H1 (cell line): ENCODE data around the gene DMXL1. TPM values are rescaled to one million over a fixed set of nuclear protein-coding genes. Genes with fewer than 3 reads are reported as not detected.

Experiments
- CTCF ChIA-PET: fragments of 300-600 bp; sonication (Branson Sonifier 250); formaldehyde crosslinking; loops from one replicate; lab custom pipeline; 2021; ENCODE audit not compliant: partially characterized antibody; lab: Charles Lee
- POLR2A ChIA-PET: fragments of 300-600 bp; sonication (Branson Sonifier 250); formaldehyde crosslinking; loops from one replicate; lab custom pipeline; 2021; ENCODE audit warnings: inconsistent platforms; ENCODE audit not compliant: partially characterized antibody; lab: Charles Lee
- DNase-seq, 2 experiments: peaks; one replicate each; pipeline versions ENCODE4 v3.0.0 to v3.0.0-alpha.2; 2010 to 2022; ENCODE audit warnings: low spot score in 2 of 2, low read depth in 1 of 2, mixed read lengths in 1 of 2
- FAIRE-seq: peaks from 2 replicates; lab custom pipeline; 2011; peaks lifted over from hg19 to GRCh38; lab: Jason Lieb, UNC
- H2AFZ ChIP-seq: 2 replicates; pipeline ENCODE4 v1.8.1; 2012; ENCODE audit warnings: low read length, inconsistent platforms
- H2AK5ac ChIP-seq: 2 replicates; pipeline ENCODE4 v1.6.1; 2013; ENCODE audit warnings: low read depth, low read length
- H2BK120ac ChIP-seq: replicated peaks from 2 replicates; pipeline ENCODE3; 2013; ENCODE audit warnings: low read depth, low read length, inconsistent platforms
- H2BK12ac ChIP-seq: 2 replicates; pipeline ENCODE4 v1.6.1; 2013; ENCODE audit warnings: low read depth, low read length
- H2BK15ac ChIP-seq: 2 replicates; pipeline ENCODE4 v1.6.1; 2013; ENCODE audit warnings: low read length
- H2BK20ac ChIP-seq: 2 replicates; pipeline ENCODE4 v1.6.1; 2013; ENCODE audit warnings: low read length
- H2BK5ac ChIP-seq: 2 replicates; pipeline ENCODE4 v1.6.1; 2013; ENCODE audit warnings: low read depth, low read length
- H3K14ac ChIP-seq: 2 replicates; pipeline ENCODE4 v1.6.1; 2013; ENCODE audit warnings: inconsistent platforms; ENCODE audit not compliant: insufficient read length
- H3K18ac ChIP-seq: 2 replicates; pipeline ENCODE4 v1.6.1; 2013; ENCODE audit warnings: low read length; ENCODE audit errors: extremely low read depth
- H3K23ac ChIP-seq: 2 replicates; pipeline ENCODE4 v1.6.1; 2013; ENCODE audit warnings: inconsistent platforms; ENCODE audit not compliant: insufficient read length
- H3K23me2 ChIP-seq: 2 replicates; pipeline ENCODE4 v1.6.1; 2013; ENCODE audit warnings: low read depth, low read length
- H3K27ac ChIP-seq: 2 replicates; pipeline ENCODE4 v1.6.1; 2011; ENCODE audit warnings: low read depth, low read length, inconsistent platforms
- H3K27me3 ChIP-seq, 4 experiments: replicated peaks in 1 of 4; 1 replicate in 1 of 4; 2 replicates in 3 of 4; pipeline versions ENCODE4 v1.6.1 to v1.8.1; 2011 to 2013; ENCODE audit warnings: low read length in 3 of 4, mild to moderate bottlenecking in 3 of 4, inconsistent platforms in 2 of 4, mixed read lengths in 2 of 4, moderate library complexity in 1 of 4; ENCODE audit not compliant: control insufficient read depth in 3 of 4, insufficient read depth in 3 of 4; ENCODE audit errors: extremely low read depth in 1 of 4
- H3K36me3 ChIP-seq, 4 experiments: 2 replicates each; pipeline versions ENCODE4 v1.6.1 to v1.8.1; 2011 to 2013; ENCODE audit warnings: mild to moderate bottlenecking in 4 of 4, low read length in 3 of 4, moderate library complexity in 2 of 4, control low read depth in 1 of 4, inconsistent platforms in 1 of 4; ENCODE audit not compliant: insufficient read depth in 4 of 4, control insufficient read depth in 2 of 4
- H3K4ac ChIP-seq: replicated peaks from 2 replicates; pipeline ENCODE3; 2013; ENCODE audit warnings: low read length, low read depth, mixed read lengths, inconsistent platforms; ENCODE audit not compliant: insufficient read length
- H3K4me1 ChIP-seq, 4 experiments: replicated peaks in 1 of 4; 1 replicate in 1 of 4; 2 replicates in 3 of 4; pipeline versions ENCODE4 v1.6.1 to v1.8.1; 2011 to 2013; ENCODE audit warnings: low read length in 3 of 4, inconsistent platforms in 2 of 4, mixed read lengths in 1 of 4; ENCODE audit not compliant: insufficient read depth in 4 of 4, control insufficient read depth in 3 of 4
- H3K4me2 ChIP-seq, 2 experiments: 2 replicates each; pipeline versions ENCODE4 v1.6.1 to v1.8.1; 2011 to 2013; ENCODE audit warnings: low read depth in 2 of 2, low read length in 2 of 2, control low read depth in 1 of 2, inconsistent platforms in 1 of 2, mild to moderate bottlenecking in 1 of 2; ENCODE audit not compliant: insufficient read depth in 1 of 2
- H3K4me3 ChIP-seq, 4 experiments: fragments of 200-600, 300-600 bp in 1 of 4; sonication (generic), shearing (Covaris generic), sonication (Bioruptor Twin) in 1 of 4; 2 replicates each; pipeline versions ENCODE4 v1.5.1 to v1.8.1; 2011 to 2016; ENCODE audit warnings: low read length in 4 of 4, low read depth in 3 of 4, control low read depth in 2 of 4, inconsistent platforms in 2 of 4, mild to moderate bottlenecking in 2 of 4, mixed read lengths in 1 of 4, moderate library complexity in 1 of 4; ENCODE audit not compliant: insufficient read depth in 2 of 4; ENCODE audit errors: extremely low read depth in 1 of 4
- H3K56ac ChIP-seq: replicated peaks from 2 replicates; pipeline ENCODE3; 2013; ENCODE audit warnings: low read depth, mild to moderate bottlenecking, mixed read lengths, low read length, inconsistent platforms; ENCODE audit not compliant: insufficient read length
- H3K79me1 ChIP-seq: 2 replicates; pipeline ENCODE4 v1.6.1; 2013; ENCODE audit warnings: low read depth, low read length, control low read depth
- H3K79me2 ChIP-seq, 2 experiments: 2 replicates each; pipeline versions ENCODE4 v1.6.1 to v1.8.1; 2012 to 2013; ENCODE audit warnings: low read length in 2 of 2, mild to moderate bottlenecking in 2 of 2, inconsistent platforms in 1 of 2; ENCODE audit not compliant: insufficient read depth in 2 of 2, control insufficient read depth in 1 of 2
- H3K9ac ChIP-seq, 4 experiments: replicated peaks in 1 of 4; 1 replicate in 1 of 4; 2 replicates in 3 of 4; pipeline versions ENCODE4 v1.6.1 to v1.8.1; 2011 to 2013; ENCODE audit warnings: low read depth in 3 of 4, low read length in 3 of 4, control low read depth in 2 of 4, mild to moderate bottlenecking in 2 of 4, moderate library complexity in 2 of 4, inconsistent platforms in 1 of 4; ENCODE audit errors: extremely low read depth in 1 of 4
- H3K9me3 ChIP-seq, 2 experiments: 2 replicates each; pipeline versions ENCODE4 v1.6.1 to v1.8.1; 2012 to 2013; ENCODE audit warnings: mild to moderate bottlenecking in 2 of 2, moderate library complexity in 2 of 2, control low read depth in 1 of 2, inconsistent platforms in 1 of 2, low read depth in 1 of 2, low read length in 1 of 2, mixed read lengths in 1 of 2; ENCODE audit not compliant: insufficient read depth in 2 of 2
- H4K20me1 ChIP-seq, 2 experiments: replicated peaks in 1 of 2; 2 replicates each; pipeline versions ENCODE3 to v1.8.1; 2011 to 2013; ENCODE audit warnings: inconsistent platforms in 2 of 2, low read length in 2 of 2, mild to moderate bottlenecking in 1 of 2; ENCODE audit not compliant: insufficient read depth in 2 of 2, control insufficient read depth in 1 of 2
- H4K5ac ChIP-seq: 2 replicates; pipeline ENCODE4 v1.6.1; 2013; ENCODE audit warnings: low read length, low read depth, mixed read lengths, inconsistent platforms; ENCODE audit not compliant: insufficient read length
- H4K8ac ChIP-seq: 2 replicates; pipeline ENCODE4 v1.8.0; 2013; ENCODE audit warnings: mild to moderate bottlenecking, moderate library complexity, low read length, inconsistent platforms; ENCODE audit not compliant: insufficient read depth; ENCODE audit errors: extremely low read depth
- H4K91ac ChIP-seq: replicated peaks from 2 replicates; pipeline ENCODE3; 2013; ENCODE audit warnings: low read length, mixed read lengths, inconsistent platforms; ENCODE audit not compliant: insufficient read length
- BRCA1 ChIP-seq: IDR thresholded peaks from 2 replicates; pipeline ENCODE4 v1.6.1; 2012; ENCODE audit warnings: low read depth, low read length, improper control_type of control experiment
- CBX8 ChIP-seq: fragments of 300-800, 300-1000 bp; sonication (generic); IDR thresholded peaks from 2 replicates; pipeline ENCODE4 v1.7.1; 2016; ENCODE audit warnings: low read depth, low read length, borderline replicate concordance
- CHD1 ChIP-seq: IDR thresholded peaks from 2 replicates; pipeline ENCODE4 v1.6.1; 2012; ENCODE audit warnings: low read depth, low read length, improper control_type of control experiment
- EGR1 ChIP-seq: IDR thresholded peaks from 2 replicates; pipeline ENCODE4 v1.6.1; 2011; ENCODE audit warnings: low read depth, low read length, borderline replicate concordance
- EP300 ChIP-seq, 2 experiments: IDR thresholded peaks; 1 replicate in 1 of 2; 2 replicates in 1 of 2; pipeline ENCODE4 v1.6.1; 2011 to 2012; ENCODE audit warnings: low read depth in 2 of 2, low read length in 2 of 2, mild to moderate bottlenecking in 2 of 2, borderline replicate concordance in 1 of 2, inconsistent platforms in 1 of 2, moderate library complexity in 1 of 2
- GABPA ChIP-seq: IDR thresholded peaks from 2 replicates; pipeline ENCODE4 v1.6.1; 2011; ENCODE audit warnings: mild to moderate bottlenecking, low read length, moderate library complexity, borderline replicate concordance; ENCODE audit not compliant: insufficient read depth
- GTF2F1 ChIP-seq: IDR thresholded peaks from 2 replicates; pipeline ENCODE4 v1.6.1; 2012; ENCODE audit warnings: low read depth, low read length, improper control_type of control experiment, borderline replicate concordance
- KDM1A ChIP-seq: fragments of 200-600, 300-600 bp; sonication (generic); IDR thresholded peaks from 2 replicates; pipeline ENCODE4 v1.7.1; 2016; ENCODE audit warnings: mild to moderate bottlenecking, low read length, borderline replicate concordance
- NANOG ChIP-seq: IDR thresholded peaks from 2 replicates; pipeline ENCODE4 v1.6.1; 2011; ENCODE audit warnings: low read length, low read depth, mild to moderate bottlenecking, inconsistent platforms; ENCODE audit not compliant: insufficient read depth, poor library complexity, severe bottlenecking
- POLR2A ChIP-seq, 2 experiments: IDR thresholded peaks; 1 replicate in 1 of 2; 2 replicates in 1 of 2; pipeline ENCODE4 v1.6.1; 2011; ENCODE audit warnings: low read depth in 2 of 2, low read length in 2 of 2, mild to moderate bottlenecking in 2 of 2; ENCODE audit errors: control extremely low read depth in 1 of 2
- SUZ12 ChIP-seq: fragments of 200-600 bp; sonication (generic); IDR thresholded peaks from 2 replicates; pipeline ENCODE4 v1.6.1; 2012; ENCODE audit warnings: mild to moderate bottlenecking, inconsistent platforms, low read length, moderate library complexity, mixed read lengths
- TBP ChIP-seq: IDR thresholded peaks from 2 replicates; pipeline ENCODE4 v1.6.1; 2011; ENCODE audit warnings: low read depth, low read length, improper control_type of control experiment
- TCF12 ChIP-seq: IDR thresholded peaks from 2 replicates; pipeline ENCODE4 v1.6.1; 2011; ENCODE audit warnings: low read depth, mild to moderate bottlenecking, low read length
- TEAD4 ChIP-seq: IDR thresholded peaks from 2 replicates; pipeline ENCODE4 v1.6.1; 2012; ENCODE audit warnings: low read depth, low read length, inconsistent platforms, mixed read lengths
- WGBS, 2 experiments: shearing (Covaris generic) in 1 of 2; methylation state at CpG; one replicate each; pipeline versions ENCODE4 v1.1.6 to v1.1.7; 2013 to 2015; ENCODE audit warnings: low lambda C conversion rate in 2 of 2, mixed read lengths in 2 of 2, inconsistent platforms in 1 of 2, low coverage in 1 of 2, missing lambda C conversion rate in 1 of 2; ENCODE audit not compliant: insufficient replicate concordance in 2 of 2, insufficient coverage in 1 of 2, insufficient read length in 1 of 2; ENCODE audit errors: extremely low coverage in 1 of 2, missing lambda C conversion rate in 1 of 2; 5-methylcytosine and 5-hydroxymethylcytosine counted together
- polyA plus RNA-seq, 7 experiments: library from polyadenylated mRNA; depleted of rRNA in 3 of 7; stranded (reverse) in 5 of 7; unstranded in 2 of 7; fragments of >200 nt in 5 of 7; fragments of 200-250 nt in 2 of 7; gene quantifications; 1 replicate in 5 of 7; 2 replicates in 1 of 7; 4 replicates in 1 of 7; pipeline versions ENCODE4 v1.2.1 to v1.2.3, GENCODE V29; 2011 to 2013; ENCODE audit warnings: missing spikeins in 2 of 7, mixed read lengths in 2 of 7
- total RNA-seq: library from RNA; stranded (reverse); fragmentation: NEBNext Ultra II Directional; extraction: Animal tissue kit (Norgen Biotek cat#: 25700); gene quantifications from 2 replicates; pipeline ENCODE4 v1.2.1, GENCODE V29; 2021
- TF ChIP-seq, protein P1 (sequence below): IDR thresholded peaks from 2 replicates; pipeline ENCODE4 v1.6.1; 2012; ENCODE audit warnings: inconsistent platforms

Gene DMXL1
- total and polyA plus RNA-seq, 2 of the 8 experiments (the other 6 are each of a cell fraction or from before 2014, with no cell fraction given) = 10.1 to 43.9 TPM

DNA sequence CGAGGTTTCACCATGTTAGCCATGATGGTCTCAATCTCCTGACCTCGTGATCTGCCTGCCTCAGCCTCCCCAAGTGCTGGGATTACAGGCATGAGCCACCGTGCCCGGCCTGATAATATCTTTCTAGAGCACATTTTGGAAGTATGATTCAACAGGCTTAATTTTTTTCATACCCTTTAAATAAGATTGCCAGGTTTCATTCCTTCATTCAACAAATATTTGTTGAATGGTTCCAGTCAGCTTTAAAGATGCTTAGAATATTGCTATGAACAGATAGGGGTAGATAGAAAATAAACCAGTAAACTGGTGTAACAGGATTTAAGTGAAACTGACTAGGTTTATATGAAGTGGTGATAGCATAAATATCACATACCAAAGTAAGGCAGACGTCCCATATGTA, 41.3 kb downstream of the DMXL1 start:
- no peak for FAIRE-seq
- 79% methylated on average over 5 of the region's 5 CpGs; no CpG with 5 or more reads in 1 of the 2 experiments for WGBS, 2 experiments
- no peak overlapping the region for H3K27ac ChIP-seq
- H3K79me2 ChIP-seq = no peaks in the 10 kb centered on the region
- no peak overlapping the region for H2BK20ac ChIP-seq
- H4K20me1 ChIP-seq = no peaks in the 10 kb centered on the region
- no peak overlapping the region for H3K18ac ChIP-seq
- DNase-seq = no peak
- H4K8ac ChIP-seq = no peak overlapping the region
- H2AFZ ChIP-seq = no peak overlapping the region
- no peak overlapping the region for H2BK5ac ChIP-seq
- H3K4me2 ChIP-seq = no peak overlapping the region
- ChIA-PET CTCF (interaction anchor here (0.7 to 1.0 kb wide), 4 partner anchors 9 to 203 kb away, joined by 3 to 4 read pairs (median 3); no protein-coding TSS in a partner anchor), POLR2A (no interaction called here)
- no peaks in the 10 kb centered on the region for H3K4me1 ChIP-seq
- no peak overlapping the region for H3K9ac ChIP-seq
- no peak overlapping the region for H3K23ac ChIP-seq
- no peak overlapping the region for H3K56ac ChIP-seq
- no peaks in the 10 kb centered on the region for H3K23me2 ChIP-seq
- H3K36me3 ChIP-seq = peaks cover 2 to 37% (median 7%) of the 10 kb centered on the region in 4 experiments; a peak in 3 of 8 replicates
- H3K4ac ChIP-seq = no peak overlapping the region
- H4K5ac ChIP-seq = no peak overlapping the region
- no peak overlapping the region for H2BK15ac ChIP-seq
- H3K14ac ChIP-seq = no peak overlapping the region
- no peak overlapping the region for H2BK120ac ChIP-seq
- H2BK12ac ChIP-seq = no peak overlapping the region
- H3K9me3 ChIP-seq = no peaks in the 10 kb centered on the region
- H2AK5ac ChIP-seq = no peak overlapping the region
- no peak overlapping the region for H3K4me3 ChIP-seq
- no peak overlapping the region for H4K91ac ChIP-seq
- no peaks in the 10 kb centered on the region for H3K27me3 ChIP-seq
- no peaks in the 10 kb centered on the region for H3K79me1 ChIP-seq
- TF ChIP-seq EP300 (IDR thresholded peaks at IDR 0.05; ENCODE audit: borderline replicate concordance in 1 of 2, low read depth in 2 of 2, low read length in 2 of 2) (no peak), TBP (no peak), BRCA1 (no peak), EGR1 (no peak), GTF2F1 (no peak), TEAD4 (no peak), SUZ12 (no peak), CHD1 (no peak), KDM1A (no peak), TCF12 (no peak), POLR2A (IDR thresholded peaks at IDR 0.05; ENCODE audit: control extremely low read depth in 1 of 2, low read depth in 2 of 2, low read length in 2 of 2) (no peak), CBX8 (no peak), GABPA (no peak), NANOG (no peak)
- TF ChIP-seq, protein P1, sequence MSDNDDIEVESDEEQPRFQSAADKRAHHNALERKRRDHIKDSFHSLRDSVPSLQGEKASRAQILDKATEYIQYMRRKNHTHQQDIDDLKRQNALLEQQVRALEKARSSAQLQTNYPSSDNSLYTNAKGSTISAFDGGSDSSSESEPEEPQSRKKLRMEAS = no peak
